ENCODE measurements around the gene MED15. TPM values are rescaled to one million over a fixed set of nuclear protein-coding genes. Genes with fewer than 3 reads are reported as not detected.

Gene MED15
- total and polyA plus RNA-seq, 2 of the 8 experiments (the other 6 are each of a cell fraction or from before 2014, with no cell fraction given): 28.3 to 57.1 TPM

GRCh38 chr22:20545681-20546521 is 38.5 kb downstream of the MED15 start (continued):
- no peak for TF ChIP-seq CTCF (IDR thresholded peaks at IDR 0.05; ENCODE audit: control extremely low read depth in 1 of 3, insufficient read depth in 1 of 3, low read depth in 1 of 3, low read length in 3 of 3)
- TF ChIP-seq JUN (IDR thresholded peaks at IDR 0.05; ENCODE audit: low read depth, low read length): no peak
- TF ChIP-seq RXRA (IDR thresholded peaks at IDR 0.05; ENCODE audit: insufficient read depth, low read depth, low read length): no peak
- TF ChIP-seq POU5F1 (IDR thresholded peaks at IDR 0.05; ENCODE audit: low read depth, low read length): no peak
- TF ChIP-seq SIX5 (IDR thresholded peaks at IDR 0.05; ENCODE audit: low read depth, low read length): no peak

Measured in H1 (cell line).